Colonic mucosa (tissue), 4 donors: ENCODE results near the gene NPC1L1. TPM values are rescaled to one million over a fixed set of nuclear protein-coding genes. Genes with fewer than 3 reads are reported as not detected.
A peak's percentile ranks its signal among the peaks of the same experiment; 100 is the strongest.

ENCODE experiments used
- DNase-seq: peaks from one replicate; pipeline ENCODE4 v3.0.0-alpha.2; 2020
- H3K27ac ChIP-seq: fragments of 200-600 bp; one replicate; pipeline ENCODE4 v1.8.0; 2021
- H3K27me3 ChIP-seq: fragments of 200-600 bp; one replicate; pipeline ENCODE4 v1.8.0; 2021
- H3K36me3 ChIP-seq: fragments of 200-600 bp; one replicate; pipeline ENCODE4 v1.8.0; 2021
- H3K4me1 ChIP-seq: fragments of 200-600 bp; one replicate; pipeline ENCODE4 v1.8.0; 2021; ENCODE audit warnings: mild to moderate bottlenecking
- H3K4me3 ChIP-seq: fragments of 200-600 bp; one replicate; pipeline ENCODE4 v1.8.0; 2021
- H3K9ac ChIP-seq, 2 donors: one replicate each; pipeline ENCODE4 v1.7.0; 2013; ENCODE audit warnings: control low read depth in 2 of 2, low read depth in 2 of 2, low read length in 2 of 2
- H3K9me3 ChIP-seq: fragments of 200-600 bp; one replicate; pipeline ENCODE4 v1.8.0; 2021
- CTCF ChIP-seq: fragments of 200-600 bp; IDR thresholded peaks from one replicate; pipeline ENCODE4 v1.8.0; 2022; ENCODE audit warnings: antibody characterized with exemption, mild to moderate bottlenecking
- intact Hi-C: fragments of 100-400 bp; cut with DNase I; formaldehyde crosslinking; loops from one replicate; pipeline ENCODE4 v1.14.1; 2022
- total RNA-seq, 2 donors: library from RNA; stranded (reverse); fragmentation: NEBNext Ultra II Directional in 1 of 2; extraction: Animal tissue kit (Norgen Biotek cat#: 25700) in 1 of 2; gene quantifications; one replicate each; pipeline ENCODE4 v1.2.1, GENCODE V29; 2021
- donor health status: healthy.
- donor health status: DM: no; HTN: no; CAD: no.
- donor health status: DM: no; HTN: no; CAD: no.

The NPC1L1 gene
- total RNA-seq, 2 donors from 2014 or later = 0.10 to 0.11 TPM

- intact Hi-C loops = no loop called here
Measured at GRCh38 chr7:44484482-44485313, 56.4 kb downstream of the NPC1L1 start.

GRCh38 chr7:44482502-44483485 is 58.3 kb downstream of the NPC1L1 start:
- Histone ChIP-seq H3K4me3 (no peak overlapping the region), H3K4me1 (no peaks in the 10 kb centered on the region), H3K9ac (no peak overlapping the region), H3K27me3 (no peaks in the 10 kb centered on the region), H3K9me3 (no peaks in the 10 kb centered on the region), H3K36me3 (peaks cover 11% of the 10 kb centered on the region), H3K27ac (no peak overlapping the region)
- intact Hi-C loops = no loop called here
- TF ChIP-seq CTCF = no peak
- no peak for DNase-seq

More at GRCh38 chr7:44484482-44485313, 56.4 kb downstream of the NPC1L1 start:
- H3K4me3 ChIP-seq = no peak overlapping the region
- no peak for TF ChIP-seq CTCF
- no peaks in the 10 kb centered on the region for H3K9me3 ChIP-seq
- H3K4me1 ChIP-seq = peaks cover 9% of the 10 kb centered on the region
- peaks cover 11% of the 10 kb centered on the region for H3K36me3 ChIP-seq
- DNase-seq = no peak
- no peak overlapping the region for H3K27ac ChIP-seq
- H3K9ac ChIP-seq = no peak overlapping the region
- no peaks in the 10 kb centered on the region for H3K27me3 ChIP-seq

- no peak for TF ChIP-seq CTCF
- intact Hi-C loops = loop anchor here (2.0 kb wide), 1 partner anchor 237 kb away; no protein-coding TSS in a partner anchor
- H3K36me3 ChIP-seq = no peaks in the 10 kb centered on the region
Measured at GRCh38 chr7:44477938-44478337, 63.2 kb downstream of the NPC1L1 start.

GRCh38 chr7:44477063-44477830 is 63.9 kb downstream of the NPC1L1 start:
- H3K36me3 ChIP-seq = no peaks in the 10 kb centered on the region
- no peaks in the 10 kb centered on the region for H3K9me3 ChIP-seq
- intact Hi-C loops = loop anchor here (2.0 kb wide), 1 partner anchor 236 kb away; no protein-coding TSS in a partner anchor
- H3K4me1 ChIP-seq = no peaks in the 10 kb centered on the region
- peak; percentile 42 for DNase-seq
- no peak overlapping the region for H3K9ac ChIP-seq
- peak; percentile 84 for TF ChIP-seq CTCF
- H3K27ac ChIP-seq = no peak overlapping the region
- H3K27me3 ChIP-seq = no peaks in the 10 kb centered on the region
- no peak overlapping the region for H3K4me3 ChIP-seq

More at GRCh38 chr7:44477938-44478337, 63.2 kb downstream of the NPC1L1 start:
- DNase-seq = peak; percentile 29
- Histone ChIP-seq H3K9me3 (no peaks in the 10 kb centered on the region), H3K27me3 (no peaks in the 10 kb centered on the region), H3K4me1 (no peaks in the 10 kb centered on the region), H3K4me3 (no peak overlapping the region), H3K27ac (no peak overlapping the region), H3K9ac (no peak overlapping the region)

- no peak for TF ChIP-seq CTCF
- Histone ChIP-seq H3K36me3 (no peaks in the 10 kb centered on the region), H3K4me1 (no peaks in the 10 kb centered on the region), H3K4me3 (no peak overlapping the region), H3K9ac (no peak overlapping the region), H3K27me3 (no peaks in the 10 kb centered on the region), H3K27ac (no peak overlapping the region), H3K9me3 (no peaks in the 10 kb centered on the region)
- intact Hi-C loops = loop anchor here (2.0 kb wide), 1 partner anchor 236 kb away; no protein-coding TSS in a partner anchor
- no peak for DNase-seq
Measured at GRCh38 chr7:44476313-44476712, 64.8 kb downstream of the NPC1L1 start.
